Activated T-cell treated with anti-CD3 and anti-CD28 coated beads, Interleukin-2, amount 50 U/mL, for 72 hours (primary cell): Measurements from ENCODE around the gene DHRS7B. TPM values are rescaled to one million over a fixed set of nuclear protein-coding genes. Genes with fewer than 3 reads are reported as not detected.
"Not testable (repeated sequence)": the region's sequence is repeated elsewhere in the genome, so short reads cannot be mapped to it uniquely, and the experiment has no call there.

Experiments used
- ATAC-seq, 2 donors: fragments of 150-1000 bp; cut with Tn5 transposase; replicated peaks in 1 of 2; 2 replicates each; pipeline ENCODE4 v1.10.0; 2021; ENCODE audit warnings: moderate library complexity in 2 of 2, mild to moderate bottlenecking in 1 of 2
- DNase-seq, 2 donors: peaks; one replicate each; pipeline ENCODE4 v3.0.0; 2021 to 2022; ENCODE audit warnings: mixed read lengths in 1 of 2
- H3K27ac Mint-ChIP-seq: one replicate; pipeline ENCODE4 v1.8.0; 2022; ENCODE audit warnings: mild to moderate bottlenecking, moderate library complexity, mixed read lengths
- H3K27me3 Mint-ChIP-seq: one replicate; pipeline ENCODE4 v1.8.0; 2022; ENCODE audit warnings: low read depth, mixed read lengths
- H3K36me3 Mint-ChIP-seq, 2 donors: one replicate each; pipeline ENCODE4 v1.8.0; 2022; ENCODE audit warnings: mixed read lengths in 2 of 2, mild to moderate bottlenecking in 1 of 2; ENCODE audit not compliant: insufficient read depth in 2 of 2
- H3K4me1 Mint-ChIP-seq: one replicate; pipeline ENCODE4 v1.8.0; 2022; ENCODE audit warnings: low read depth, mixed read lengths
- H3K4me3 Mint-ChIP-seq, 2 donors: one replicate each; pipeline ENCODE4 v1.8.0; 2022; ENCODE audit warnings: mild to moderate bottlenecking in 2 of 2, mixed read lengths in 2 of 2, moderate library complexity in 2 of 2
- H3K9me3 Mint-ChIP-seq, 2 donors: one replicate each; pipeline ENCODE4 v1.8.0; 2022; ENCODE audit warnings: mixed read lengths in 2 of 2
- total RNA-seq, 2 donors: library from RNA; stranded (reverse); gene quantifications; one replicate each; pipeline ENCODE4 v1.2.3, GENCODE V29; 2022

Gene DHRS7B
- total RNA-seq, 2 donors from 2014 or later = 19.5 to 21.4 TPM

DNA sequence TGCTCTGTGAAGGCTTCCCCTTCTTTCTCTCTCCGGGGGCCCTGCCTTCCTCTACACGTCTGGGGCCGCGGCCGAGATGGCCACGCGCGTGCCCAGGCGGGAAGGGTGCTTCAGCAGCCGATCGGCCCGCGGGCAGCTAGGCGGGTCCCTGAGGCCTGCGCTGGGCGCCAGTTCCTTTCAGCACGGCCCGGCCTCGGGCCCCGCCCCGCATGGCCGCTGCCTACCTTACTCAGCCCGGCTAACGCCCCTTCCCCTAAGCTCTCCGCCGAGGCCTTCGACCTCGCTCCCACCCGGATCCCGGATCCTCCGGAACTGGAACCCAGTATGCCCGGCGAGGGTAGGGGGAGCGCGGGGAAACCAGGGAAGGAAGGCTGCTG, 86.9 kb downstream of the DHRS7B start:
- Mint-ChIP-seq H3K4me1 (peaks cover 71% of the 10 kb centered on the region), H3K9me3 (no peaks in the 10 kb centered on the region), H3K27ac (peak overlapping the region; percentile 69), H3K27me3 (no peaks in the 10 kb centered on the region), H3K36me3 (peaks cover 2 to 3% of the 10 kb centered on the region in 2 donors), H3K4me3 (peak overlapping the region; percentile 90 to 92)
- ATAC-seq (peak; percentile 22 to 28), DNase-seq (peak; percentile 46 to 49)

DNA sequence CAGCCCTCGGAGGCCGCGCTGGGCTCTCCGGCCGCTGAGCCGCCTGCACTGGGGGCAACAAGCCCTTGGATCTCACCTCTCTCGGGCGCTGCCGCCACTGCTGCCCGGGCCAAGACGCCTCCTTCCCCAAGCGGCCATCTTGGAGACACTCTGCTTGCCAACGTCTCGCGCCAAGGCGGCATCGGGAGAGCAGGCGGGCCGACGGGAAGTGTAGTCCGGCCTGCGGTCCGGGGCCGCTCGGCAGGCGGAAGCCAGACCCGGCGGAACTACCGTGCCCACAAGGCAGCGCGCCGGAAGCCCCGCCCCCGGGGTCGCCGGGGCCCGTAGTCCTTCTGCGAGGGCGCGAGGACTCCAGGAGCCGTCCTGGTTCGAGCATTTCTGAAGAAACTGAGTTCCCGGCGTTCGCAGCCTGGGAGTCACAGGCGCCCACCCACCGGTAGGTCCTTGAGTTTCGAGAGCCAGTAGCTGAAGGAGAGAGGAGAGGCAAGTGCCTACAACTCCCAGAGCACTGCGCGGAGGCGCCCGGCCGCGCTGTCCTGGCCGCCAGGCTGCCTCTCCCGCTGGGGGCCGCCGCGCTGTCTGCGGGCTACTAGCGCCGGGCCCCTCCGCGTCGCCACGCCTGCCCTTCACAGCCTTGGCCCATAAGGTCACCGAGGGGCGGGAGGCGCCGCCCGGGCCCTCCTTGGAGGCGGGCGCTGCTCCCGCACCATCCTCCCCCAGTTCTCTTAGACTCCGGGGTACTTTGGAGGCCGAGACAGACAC, 87.4 kb downstream of the DHRS7B start, which contains the start of gene TMEM11:
Gene TMEM11, minus strand, starts transcription at position 147 of the 762 bp plus-strand sequence. Its CDS starts 9 bp downstream, at position 138.
- peaks cover 2 to 3% of the 10 kb centered on the region in 2 donors for H3K36me3 Mint-ChIP-seq
- peak within 1 kb of the TSS; percentile 83 for H3K27ac Mint-ChIP-seq
- ATAC-seq = peak; percentile 92 to 94
- peaks cover 75% of the 10 kb centered on the region for H3K4me1 Mint-ChIP-seq
- peak; percentile 97 for DNase-seq
- no peaks in the 10 kb centered on the region for H3K27me3 Mint-ChIP-seq
- H3K9me3 Mint-ChIP-seq = no peaks in the 10 kb centered on the region
- peak within 1 kb of the TSS; percentile 90 to 92 for H3K4me3 Mint-ChIP-seq

DNA sequence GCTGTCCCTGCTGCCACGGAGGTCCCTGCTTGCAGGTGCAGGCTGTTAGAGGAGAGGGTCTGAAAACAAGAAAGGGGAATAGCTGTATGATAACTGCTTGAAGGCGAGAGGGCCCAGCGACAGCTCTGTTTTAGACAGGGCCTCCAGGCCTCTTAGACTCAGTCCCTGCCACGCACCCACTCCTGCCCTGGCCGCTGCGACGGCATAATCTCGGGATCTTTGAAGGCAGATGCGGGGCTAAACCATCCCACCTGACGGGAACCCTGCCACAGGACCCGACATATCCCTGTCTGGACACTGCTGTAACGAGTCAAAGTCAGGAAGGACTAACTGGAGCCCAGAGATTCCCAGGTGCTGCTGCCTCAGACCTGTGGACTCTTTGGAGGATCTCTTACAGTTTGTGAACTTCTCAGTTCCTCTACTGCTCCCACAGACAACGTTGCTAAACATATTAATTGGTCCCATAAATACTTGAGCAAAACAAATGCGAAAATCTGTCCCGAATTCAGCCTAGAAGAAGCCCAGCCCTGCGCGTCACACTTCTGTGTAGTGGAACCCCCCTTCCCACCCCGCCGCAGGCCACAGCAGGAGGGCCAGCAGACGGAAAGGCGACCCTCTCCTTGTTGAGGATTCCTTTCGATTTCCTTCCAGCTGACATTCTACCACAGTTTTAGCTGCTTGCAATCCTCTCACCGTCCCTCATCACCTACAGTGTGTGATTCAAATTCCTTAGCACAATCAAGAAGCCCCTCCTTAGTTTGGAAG, 88.2 kb downstream of the DHRS7B start:
- Mint-ChIP-seq H3K9me3 (no peaks in the 10 kb centered on the region), H3K4me1 (peaks cover 74% of the 10 kb centered on the region), H3K4me3 (peak overlapping the region; percentile 90 to 92), H3K36me3 (peaks cover 2 to 3% of the 10 kb centered on the region in 2 donors), H3K27me3 (no peaks in the 10 kb centered on the region), H3K27ac (peak overlapping the region; percentile 83)
- DNase-seq (no peak), ATAC-seq (peak in 1 of 2 donors; percentile 1)

DNA sequence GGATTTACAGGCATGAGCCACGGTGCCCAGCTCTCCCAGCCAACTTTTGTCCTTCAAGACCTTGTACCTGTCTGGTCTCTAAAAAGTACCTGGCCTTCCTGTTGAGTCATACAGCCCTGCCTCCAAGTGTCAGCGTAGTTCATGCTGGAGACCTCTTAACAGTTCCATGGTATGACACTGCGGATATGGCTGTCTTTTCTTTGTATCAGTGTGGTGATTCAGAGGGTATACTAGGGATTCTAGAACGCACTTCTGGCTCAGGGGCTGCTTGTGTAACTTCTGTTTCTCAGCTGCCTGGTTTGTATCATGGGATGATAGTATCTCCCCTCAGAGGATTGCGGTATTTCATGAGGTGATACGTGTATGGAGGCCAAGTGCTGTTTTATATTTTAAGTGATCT, 89.2 kb downstream of the DHRS7B start:
- Mint-ChIP-seq H3K36me3 (peaks cover 2 to 3% of the 10 kb centered on the region in 2 donors), H3K9me3 (no peaks in the 10 kb centered on the region), H3K4me1 (peaks cover 65% of the 10 kb centered on the region), H3K27me3 (no peaks in the 10 kb centered on the region), H3K4me3 (peak overlapping the region; percentile 90 to 92), H3K27ac (peak overlapping the region; percentile 12)
- ATAC-seq (no peak), DNase-seq (no peak)

DNA sequence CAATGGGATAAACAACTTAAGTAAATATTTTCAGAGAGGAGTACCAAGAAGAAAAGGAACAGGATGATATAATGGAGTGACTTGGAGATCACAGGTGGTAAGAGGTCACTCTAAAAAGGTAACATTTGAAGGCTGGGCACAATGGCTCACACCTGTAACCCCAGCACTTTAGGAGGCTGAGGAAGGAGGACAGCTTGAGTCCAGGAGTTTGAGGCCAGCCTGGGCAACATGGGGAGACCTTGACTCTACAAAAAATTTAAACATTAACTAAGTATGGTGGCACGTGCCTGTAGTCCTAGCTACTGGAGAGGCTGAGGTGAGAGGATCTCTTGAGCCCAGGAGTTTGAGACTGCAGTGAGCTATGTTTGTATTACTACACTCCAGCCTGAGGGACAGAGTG, 90.6 kb downstream of the DHRS7B start:
- H3K9me3 Mint-ChIP-seq = no peaks in the 10 kb centered on the region
- H3K36me3 Mint-ChIP-seq = peaks cover 5 to 11% of the 10 kb centered on the region in 2 donors
- no peak for DNase-seq
- peak overlapping the region in 1 of 2 donors; percentile 1 for H3K4me3 Mint-ChIP-seq
- peaks cover 52% of the 10 kb centered on the region for H3K4me1 Mint-ChIP-seq
- no peak for ATAC-seq
- H3K27me3 Mint-ChIP-seq = no peaks in the 10 kb centered on the region
- H3K27ac Mint-ChIP-seq = no peak overlapping the region

DNA sequence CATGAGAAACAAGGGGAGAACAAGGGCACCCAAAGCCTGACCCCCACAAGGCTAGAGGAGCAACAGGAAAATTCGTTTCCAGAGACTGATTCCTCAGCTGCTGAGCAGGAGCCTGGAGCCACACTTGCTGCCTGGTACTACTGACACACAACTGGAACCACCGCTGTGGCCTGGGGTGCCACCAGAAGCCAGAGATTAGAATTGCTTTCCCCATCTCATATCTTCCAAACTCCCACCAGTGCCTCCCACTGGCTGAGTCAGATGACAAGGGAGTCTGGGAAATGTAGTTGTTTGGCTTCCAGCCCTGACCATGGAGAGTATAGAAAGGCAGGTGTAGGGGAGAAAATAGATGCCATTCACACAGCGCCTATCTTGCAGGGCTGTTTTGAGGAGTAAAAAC, 91.3 kb downstream of the DHRS7B start:
- DNase-seq (peak; percentile 38 to 52), ATAC-seq (peak in 1 of 2 donors; percentile 10)
- no peak overlapping the region for H3K4me3 Mint-ChIP-seq
- H3K9me3 Mint-ChIP-seq = no peaks in the 10 kb centered on the region
- H3K36me3 Mint-ChIP-seq = peaks cover 5 to 12% of the 10 kb centered on the region in 2 donors
- H3K27ac Mint-ChIP-seq = no peak overlapping the region
- H3K27me3 Mint-ChIP-seq = no peaks in the 10 kb centered on the region
- H3K4me1 Mint-ChIP-seq = peaks cover 45% of the 10 kb centered on the region

DNA sequence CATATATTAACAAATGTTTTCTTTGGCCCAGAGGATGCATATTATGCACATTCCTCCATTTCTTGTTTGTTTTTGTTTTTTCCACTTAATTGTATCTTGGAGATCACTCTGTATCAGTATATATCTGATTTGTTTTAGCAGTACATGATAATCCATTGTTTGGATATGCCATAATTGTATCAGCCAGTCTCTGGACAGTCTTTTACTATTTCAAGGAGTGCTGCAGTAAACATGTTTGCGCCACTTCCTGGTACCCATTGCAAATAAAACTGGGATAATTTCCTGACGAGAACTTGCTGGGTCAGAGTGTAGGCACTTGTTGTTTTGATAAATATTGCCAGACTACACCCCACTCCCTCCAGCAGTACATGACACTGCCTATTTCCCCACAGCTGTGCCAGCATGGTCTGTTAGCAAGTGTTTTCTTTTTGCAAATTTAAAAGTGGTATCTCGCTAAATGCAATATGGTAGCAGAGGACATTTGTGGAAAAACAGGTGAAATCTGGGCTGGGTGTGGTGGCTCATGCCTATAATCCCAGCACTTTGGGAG, 92.1 kb downstream of the DHRS7B start:
- H3K9me3 Mint-ChIP-seq = no peaks in the 10 kb centered on the region
- peaks cover 5 to 12% of the 10 kb centered on the region in 2 donors for H3K36me3 Mint-ChIP-seq
- H3K4me1 Mint-ChIP-seq = peaks cover 42% of the 10 kb centered on the region
- ATAC-seq (no peak), DNase-seq (no peak)
- no peaks in the 10 kb centered on the region for H3K27me3 Mint-ChIP-seq
- no peak overlapping the region for H3K27ac Mint-ChIP-seq
- H3K4me3 Mint-ChIP-seq = no peak overlapping the region

DNA sequence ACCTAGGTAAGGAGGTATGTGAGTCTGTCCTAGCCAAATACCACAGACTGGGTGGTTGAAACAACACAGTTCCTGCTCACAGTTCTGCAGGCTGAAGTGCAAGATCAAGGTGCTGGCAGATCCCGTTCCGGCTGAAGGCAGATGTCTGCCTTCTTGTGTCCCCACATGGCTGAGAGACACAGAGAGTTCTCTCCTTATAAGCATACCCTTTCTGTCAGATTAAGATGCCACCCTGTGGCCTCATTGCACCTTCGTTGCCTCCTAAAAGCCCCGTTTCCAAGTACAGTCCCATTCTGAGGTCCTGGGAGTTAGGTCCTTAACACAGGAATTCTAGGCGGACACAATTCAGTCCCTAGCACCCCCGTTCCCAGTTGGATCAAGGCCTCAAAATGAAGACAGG, 96.3 kb downstream of the DHRS7B start:
- Mint-ChIP-seq H3K4me3 (no peak overlapping the region), H3K4me1 (peaks cover 9% of the 10 kb centered on the region), H3K27ac (no peak overlapping the region), H3K27me3 (no peaks in the 10 kb centered on the region), H3K9me3 (no peaks in the 10 kb centered on the region), H3K36me3 (peaks cover 3 to 9% of the 10 kb centered on the region in 2 donors)
- DNase-seq = no peak
- ATAC-seq = no peak

DNA sequence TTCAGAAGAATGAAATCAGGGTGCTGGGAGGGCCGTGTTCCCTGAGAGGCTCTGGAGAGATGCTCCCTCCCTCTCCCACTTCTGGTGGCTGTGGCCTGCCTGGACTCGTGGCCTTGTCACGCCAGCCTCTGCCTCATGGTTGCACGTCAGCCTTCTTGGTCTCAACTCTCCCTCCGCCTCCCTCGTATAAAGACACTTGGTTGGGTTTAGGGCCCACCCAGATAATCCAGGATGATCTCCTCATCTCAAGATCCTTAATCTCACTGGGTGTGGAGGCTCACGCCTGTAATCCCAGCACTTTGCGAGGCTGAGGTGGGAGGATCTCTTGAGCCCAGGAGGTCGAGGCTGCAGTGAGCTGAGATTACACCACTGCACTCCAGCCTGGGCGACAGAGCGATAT, 100.5 kb downstream of the DHRS7B start:
- not testable (repeated sequence) for H3K4me1 Mint-ChIP-seq, H3K36me3 Mint-ChIP-seq, ATAC-seq, H3K27me3 Mint-ChIP-seq, H3K4me3 Mint-ChIP-seq, H3K27ac Mint-ChIP-seq, H3K9me3 Mint-ChIP-seq, DNase-seq

DNA sequence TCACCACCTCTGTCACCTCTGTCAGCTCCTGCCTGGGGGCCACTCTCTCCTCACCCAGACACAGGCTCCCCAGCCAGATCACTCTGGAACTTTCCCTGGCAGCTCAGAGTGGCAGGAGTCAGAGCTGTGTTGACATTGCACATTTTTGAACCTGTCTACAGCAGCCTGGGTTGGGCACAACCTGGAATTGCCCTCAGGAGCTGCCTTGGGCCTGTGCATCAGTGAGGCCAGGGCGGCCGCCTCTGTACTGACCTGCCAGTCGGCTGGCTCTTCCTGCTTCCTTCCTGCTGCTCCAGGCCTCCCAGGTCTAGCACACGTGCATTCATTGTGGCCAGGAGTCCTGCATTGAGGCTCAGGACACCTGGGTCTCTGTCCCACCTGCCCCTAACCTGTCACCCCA, 101.3 kb downstream of the DHRS7B start:
- no peak overlapping the region for H3K4me3 Mint-ChIP-seq
- H3K9me3 Mint-ChIP-seq = peaks cover 3 to 4% of the 10 kb centered on the region in 2 donors
- ATAC-seq = no peak
- no peak for DNase-seq
- peaks cover 3% of the 10 kb centered on the region in 2 donors for H3K36me3 Mint-ChIP-seq
- H3K4me1 Mint-ChIP-seq = no peaks in the 10 kb centered on the region
- no peaks in the 10 kb centered on the region for H3K27me3 Mint-ChIP-seq
- no peak overlapping the region for H3K27ac Mint-ChIP-seq

DNA sequence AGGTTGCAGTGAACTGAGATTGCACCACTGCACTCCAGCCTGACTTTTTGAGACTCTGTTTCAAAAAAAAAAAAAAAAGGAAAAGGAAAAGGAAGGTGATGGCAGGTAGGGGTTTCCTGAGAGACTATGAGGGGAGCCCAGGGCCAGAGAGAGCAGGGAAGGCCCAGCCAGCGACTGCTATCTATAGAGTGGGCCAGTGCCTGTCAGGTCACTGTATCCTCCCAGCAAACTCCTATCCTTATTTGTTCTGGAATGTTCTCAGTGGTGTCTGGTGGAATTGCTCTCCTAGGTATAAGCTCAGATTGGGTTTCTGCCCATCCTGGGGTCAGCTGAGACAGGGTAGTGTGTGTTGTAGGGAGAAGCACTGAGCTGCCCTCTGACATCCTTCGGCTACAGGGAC, 102.1 kb downstream of the DHRS7B start:
- H3K9me3 Mint-ChIP-seq = peaks cover 3 to 4% of the 10 kb centered on the region in 2 donors
- no peaks in the 10 kb centered on the region for H3K4me1 Mint-ChIP-seq
- ATAC-seq = no peak

DNA sequence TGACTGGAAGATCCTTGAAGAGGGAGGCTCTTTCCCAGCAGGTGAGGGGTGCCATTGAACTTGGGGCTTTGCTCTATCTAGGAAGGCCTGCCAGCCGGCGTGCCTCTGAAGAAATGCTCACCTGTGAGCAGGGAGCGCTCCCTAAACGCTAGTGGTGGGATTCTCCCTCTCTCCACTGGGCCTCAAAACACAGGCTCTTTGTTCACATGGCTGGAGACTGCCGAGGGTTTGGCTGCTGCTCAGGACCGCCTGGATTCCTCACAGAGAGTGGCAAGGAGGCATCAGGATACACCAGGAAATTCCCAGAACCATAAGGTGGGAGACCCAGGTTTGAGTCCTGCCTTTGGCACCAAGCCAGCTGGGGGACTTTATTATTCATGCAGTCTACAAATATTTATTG, 104.8 kb downstream of the DHRS7B start:
- DNase-seq = no peak
- H3K36me3 Mint-ChIP-seq = peaks cover 3% of the 10 kb centered on the region in 2 donors
- H3K27me3 Mint-ChIP-seq = no peaks in the 10 kb centered on the region
- ATAC-seq = no peak
- no peaks in the 10 kb centered on the region for H3K4me1 Mint-ChIP-seq
- H3K9me3 Mint-ChIP-seq = peaks cover 4 to 7% of the 10 kb centered on the region in 2 donors
- no peak overlapping the region for H3K27ac Mint-ChIP-seq
- no peak overlapping the region for H3K4me3 Mint-ChIP-seq

More for the DNA sequence above, 102.1 kb downstream of the DHRS7B start:
- Mint-ChIP-seq H3K4me3 (no peak overlapping the region), H3K27ac (no peak overlapping the region), H3K27me3 (no peaks in the 10 kb centered on the region), H3K36me3 (peaks cover 3% of the 10 kb centered on the region in 2 donors)
- no peak for DNase-seq
